Esophagus muscularis mucosa (tissue), 4 donors: Measurements from ENCODE around the gene SPACA7. TPM values are rescaled to one million over a fixed set of nuclear protein-coding genes. Genes with fewer than 3 reads are reported as not detected.

Source experiments
- DNase-seq: peaks from one replicate; pipeline ENCODE4 v3.0.0-alpha.2; 2017; ENCODE audit errors: extremely low spot score
- H3K27ac ChIP-seq, 4 donors: fragments of 200-600 bp; sonication (generic); replicated peaks in 1 of 4; 1 replicate in 3 of 4; 2 replicates in 1 of 4; pipeline ENCODE4 v1.5.1; 2016 to 2019; ENCODE audit warnings: mild to moderate bottlenecking in 1 of 4
- H3K27me3 ChIP-seq, 4 donors: fragments of 200-600 bp; sonication (generic); one replicate each; pipeline versions ENCODE4 v1.5.1 to v1.6.0; 2016 to 2019
- H3K36me3 ChIP-seq, 4 donors: fragments of 200-600 bp; sonication (generic); one replicate each; pipeline ENCODE4 v1.5.1; 2016 to 2019
- H3K4me1 ChIP-seq, 4 donors: fragments of 200-600 bp; sonication (generic); one replicate each; pipeline ENCODE4 v1.5.1; 2016 to 2019
- H3K4me3 ChIP-seq, 4 donors: fragments of 200-600 bp; sonication (generic); 1 replicate in 2 of 4; 2 replicates in 2 of 4; pipeline ENCODE4 v1.5.1; 2016 to 2019; ENCODE audit warnings: mild to moderate bottlenecking in 4 of 4, moderate library complexity in 1 of 4
- H3K9me3 ChIP-seq, 4 donors: fragments of 200-600 bp; sonication (generic); 1 replicate in 3 of 4; 2 replicates in 1 of 4; pipeline ENCODE4 v1.5.1; 2016 to 2019
- CTCF ChIP-seq, 3 experiments: fragments of 200-600 bp in 2 of 3; fragments of 450-650 bp in 1 of 3; sonication (generic) in 2 of 3; IDR thresholded peaks; one replicate each; pipeline ENCODE4 v1.5.1; 2017 to 2019; ENCODE audit warnings: antibody characterized with exemption in 3 of 3, mild to moderate bottlenecking in 2 of 3, moderate library complexity in 1 of 3
- EP300 ChIP-seq: sonication (generic); formaldehyde crosslinking; IDR thresholded peaks from one replicate; pipeline ENCODE4 v1.6.1; 2017; ENCODE audit warnings: antibody characterized with exemption
- POLR2A ChIP-seq: fragments of 450-650 bp; IDR thresholded peaks from one replicate; pipeline ENCODE4 v1.6.1; 2017; ENCODE audit warnings: antibody characterized with exemption, moderate library complexity, mild to moderate bottlenecking, low read depth
- POLR2AphosphoS5 ChIP-seq, 2 donors: sonication (generic); formaldehyde crosslinking; IDR thresholded peaks; one replicate each; pipeline ENCODE4 v1.6.1; 2017; ENCODE audit warnings: antibody characterized with exemption in 2 of 2
- WGBS: methylation state at CpG from one replicate; pipeline ENCODE4 v1.1.5; 2018; 5-methylcytosine and 5-hydroxymethylcytosine counted together
- intact Hi-C: fragments of 100-400 bp; cut with DNase I; formaldehyde crosslinking; loops from one replicate; pipeline ENCODE4 v1.15.1; 2023
- total RNA-seq, 4 donors: library from RNA; depleted of rRNA; stranded (reverse); fragments of >200 nt; gene quantifications; one replicate each; pipeline versions ENCODE4 v1.1.0 to v1.2.1, GENCODE V29; 2016

SPACA7 gene
- total RNA-seq, 4 donors from 2014 or later, result not detected

- Histone ChIP-seq H3K9me3 (peaks cover 0 to 42% (median 22%) of the 10 kb centered on the region in 4 donors), H3K36me3 (no peaks in the 10 kb centered on the region), H3K27ac (no peak overlapping the region), H3K4me1 (no peaks in the 10 kb centered on the region), H3K27me3 (peaks cover 0 to 41% (median 0%) of the 10 kb centered on the region in 4 donors), H3K4me3 (no peak overlapping the region)
- TF ChIP-seq POLR2AphosphoS5 (IDR thresholded peaks at IDR 0.05), result no peak
- TF ChIP-seq EP300, result no peak
- TF ChIP-seq POLR2A, result no peak
- no peak for TF ChIP-seq CTCF (IDR thresholded peaks at IDR 0.05)
- WGBS, result 75% methylated on average over 11 of the region's 13 CpGs
- DNase-seq, result peak; percentile 87
- intact Hi-C loops, result no loop called here
Observed at GRCh38 chr13:112457485-112457884, 81.3 kb downstream of the SPACA7 start.

GRCh38 chr13:112462408-112462807 is 86.3 kb downstream of the SPACA7 start:
- Histone ChIP-seq H3K9me3 (peaks cover 0 to 35% (median 19%) of the 10 kb centered on the region in 4 donors), H3K27me3 (peaks cover 0 to 8% (median 0%) of the 10 kb centered on the region in 4 donors), H3K27ac (no peak overlapping the region), H3K36me3 (no peaks in the 10 kb centered on the region), H3K4me3 (no peak overlapping the region), H3K4me1 (no peaks in the 10 kb centered on the region)
- 93% methylated on average over 5 of the region's 5 CpGs for WGBS
- intact Hi-C loops, result no loop called here
- TF ChIP-seq POLR2A (no peak), CTCF (IDR thresholded peaks at IDR 0.05) (no peak), POLR2AphosphoS5 (IDR thresholded peaks at IDR 0.05) (no peak), EP300 (no peak)
- no peak for DNase-seq

GRCh38 chr13:112464720-112465119 is 88.6 kb downstream of the SPACA7 start:
- Histone ChIP-seq H3K36me3 (no peaks in the 10 kb centered on the region), H3K4me3 (no peak overlapping the region), H3K9me3 (peaks cover 0 to 23% (median 8%) of the 10 kb centered on the region in 4 donors), H3K27ac (no peak overlapping the region), H3K27me3 (peaks cover 0 to 8% (median 0%) of the 10 kb centered on the region in 4 donors), H3K4me1 (no peaks in the 10 kb centered on the region)
- no peak for TF ChIP-seq EP300
- no peak for TF ChIP-seq POLR2A
- no peak for TF ChIP-seq CTCF (IDR thresholded peaks at IDR 0.05)
- 87% methylated on average over 14 of the region's 14 CpGs for WGBS
- peak; percentile 75 for DNase-seq
- intact Hi-C loops, result no loop called here

GRCh38 chr13:112465251-112466131 is 89.3 kb downstream of the SPACA7 start:
- TF ChIP-seq POLR2AphosphoS5 (IDR thresholded peaks at IDR 0.05), result no peak
- no peak for TF ChIP-seq EP300
- TF ChIP-seq POLR2A, result no peak
- no peak for TF ChIP-seq CTCF (IDR thresholded peaks at IDR 0.05)
- Histone ChIP-seq H3K36me3 (no peaks in the 10 kb centered on the region), H3K4me3 (no peak overlapping the region), H3K4me1 (no peaks in the 10 kb centered on the region), H3K27me3 (peaks cover 0 to 8% (median 0%) of the 10 kb centered on the region in 4 donors), H3K9me3 (peaks cover 0 to 18% (median 4%) of the 10 kb centered on the region in 4 donors), H3K27ac (no peak overlapping the region)
- peak; percentile 79 for DNase-seq
- WGBS, result 78% methylated on average over 33 of the region's 35 CpGs
- intact Hi-C loops, result no loop called here
